Suprapubic skin (tissue), 4 donors: ENCODE data around the gene PIP4P1.

Experiments
- EP300 ChIP-seq: sonication (generic); formaldehyde crosslinking; IDR thresholded peaks from one replicate; pipeline ENCODE4 v1.6.1; 2017; ENCODE audit warnings: antibody characterized with exemption
- POLR2AphosphoS5 ChIP-seq, 3 donors: sonication (generic); formaldehyde crosslinking; IDR thresholded peaks; one replicate each; pipeline ENCODE4 v1.6.1; 2017; ENCODE audit warnings: antibody characterized with exemption in 3 of 3
- TF ChIP-seq, protein P1 (sequence below), 2 donors: fragments of 200-600 bp in 1 of 2; fragments of 450-650 bp in 1 of 2; sonication (generic) in 1 of 2; IDR thresholded peaks; one replicate each; pipeline ENCODE4 v1.5.1; 2016 to 2019; ENCODE audit warnings: antibody characterized with exemption in 2 of 2, mild to moderate bottlenecking in 1 of 2, moderate library complexity in 1 of 2

DNA sequence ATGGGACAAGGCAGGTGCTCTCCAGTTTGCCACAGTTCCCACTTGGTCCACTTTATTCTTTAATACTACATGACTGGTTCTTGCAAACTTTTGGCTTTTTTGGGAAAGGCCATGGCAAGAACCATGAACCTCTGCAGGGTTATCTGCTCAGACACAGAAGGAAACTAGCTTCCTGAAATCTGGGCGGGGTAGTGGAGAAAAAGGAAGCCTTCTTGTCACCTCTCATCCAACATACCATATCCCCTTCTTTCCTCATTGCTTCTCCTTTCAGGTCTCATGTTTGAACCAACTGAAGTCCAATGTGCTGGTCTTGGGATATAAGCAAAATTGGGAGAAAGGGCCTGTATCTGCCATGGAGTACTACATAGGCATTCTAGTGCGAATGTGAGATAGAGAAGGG is 19.8 kb downstream of the PIP4P1 start:
- TF ChIP-seq, protein P1, sequence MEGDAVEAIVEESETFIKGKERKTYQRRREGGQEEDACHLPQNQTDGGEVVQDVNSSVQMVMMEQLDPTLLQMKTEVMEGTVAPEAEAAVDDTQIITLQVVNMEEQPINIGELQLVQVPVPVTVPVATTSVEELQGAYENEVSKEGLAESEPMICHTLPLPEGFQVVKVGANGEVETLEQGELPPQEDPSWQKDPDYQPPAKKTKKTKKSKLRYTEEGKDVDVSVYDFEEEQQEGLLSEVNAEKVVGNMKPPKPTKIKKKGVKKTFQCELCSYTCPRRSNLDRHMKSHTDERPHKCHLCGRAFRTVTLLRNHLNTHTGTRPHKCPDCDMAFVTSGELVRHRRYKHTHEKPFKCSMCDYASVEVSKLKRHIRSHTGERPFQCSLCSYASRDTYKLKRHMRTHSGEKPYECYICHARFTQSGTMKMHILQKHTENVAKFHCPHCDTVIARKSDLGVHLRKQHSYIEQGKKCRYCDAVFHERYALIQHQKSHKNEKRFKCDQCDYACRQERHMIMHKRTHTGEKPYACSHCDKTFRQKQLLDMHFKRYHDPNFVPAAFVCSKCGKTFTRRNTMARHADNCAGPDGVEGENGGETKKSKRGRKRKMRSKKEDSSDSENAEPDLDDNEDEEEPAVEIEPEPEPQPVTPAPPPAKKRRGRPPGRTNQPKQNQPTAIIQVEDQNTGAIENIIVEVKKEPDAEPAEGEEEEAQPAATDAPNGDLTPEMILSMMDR (IDR thresholded peaks at IDR 0.05) = no peak
- no peak for TF ChIP-seq EP300
- no peak for TF ChIP-seq POLR2AphosphoS5 (IDR thresholded peaks at IDR 0.05)
